ENCODE measurements around the gene ELL. TPM values are rescaled to one million over a fixed set of nuclear protein-coding genes. Genes with fewer than 3 reads are reported as not detected.

The ELL gene
- total RNA-seq, 2 donors from 2014 or later: 18.8 to 23.0 TPM

DNA sequence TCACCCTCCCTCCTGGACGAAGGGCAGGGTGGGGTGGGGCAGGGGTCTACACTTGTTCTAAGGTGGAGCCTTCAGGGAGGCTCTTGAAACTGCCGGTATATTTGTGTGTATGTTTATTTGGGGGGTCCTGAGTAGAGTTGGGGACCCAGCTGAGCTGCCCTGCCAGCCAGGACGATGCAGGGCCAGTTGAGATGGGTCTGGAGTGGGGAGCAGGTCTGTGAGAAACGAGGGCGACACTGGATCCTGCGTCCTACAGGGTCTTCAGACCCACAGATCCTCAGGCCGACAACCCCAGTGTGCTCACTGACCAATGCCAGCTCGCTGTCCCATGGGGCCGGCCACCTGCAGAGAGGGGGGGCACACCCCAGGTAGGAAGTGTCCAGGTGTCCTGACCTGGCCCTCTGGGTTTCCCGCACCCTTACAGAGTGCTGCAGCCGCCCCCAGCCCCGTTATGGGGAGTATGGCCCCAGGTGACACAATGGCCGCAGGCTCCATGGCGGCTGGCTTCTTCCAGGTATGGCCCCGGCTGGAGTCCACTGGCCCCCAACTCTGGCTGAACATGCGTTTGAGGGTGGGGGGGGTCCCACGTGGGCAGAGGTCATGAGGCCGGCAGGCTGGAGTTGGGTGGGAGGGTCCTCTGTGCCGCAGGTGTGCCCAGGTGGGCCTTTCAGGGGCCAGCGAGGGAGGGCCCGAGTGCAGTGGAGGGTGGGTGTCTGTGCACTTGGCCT, 91.3 kb downstream of the ELL start:
- ATAC-seq (no peak), DNase-seq (ENCODE audit: low spot score in 2 of 2) (no peak)
- Mint-ChIP-seq H3K27ac (no peak overlapping the region), H3K36me3 (no peaks in the 10 kb centered on the region), H3K9me3 (no peaks in the 10 kb centered on the region)

GRCh38 chr19:18429717-18430416, 92.0 kb downstream of the ELL start:
- Mint-ChIP-seq H3K27ac (no peak overlapping the region), H3K36me3 (no peaks in the 10 kb centered on the region), H3K9me3 (no peaks in the 10 kb centered on the region)
- no peak for DNase-seq (ENCODE audit: low spot score in 2 of 2)
- no peak for ATAC-seq

DNA sequence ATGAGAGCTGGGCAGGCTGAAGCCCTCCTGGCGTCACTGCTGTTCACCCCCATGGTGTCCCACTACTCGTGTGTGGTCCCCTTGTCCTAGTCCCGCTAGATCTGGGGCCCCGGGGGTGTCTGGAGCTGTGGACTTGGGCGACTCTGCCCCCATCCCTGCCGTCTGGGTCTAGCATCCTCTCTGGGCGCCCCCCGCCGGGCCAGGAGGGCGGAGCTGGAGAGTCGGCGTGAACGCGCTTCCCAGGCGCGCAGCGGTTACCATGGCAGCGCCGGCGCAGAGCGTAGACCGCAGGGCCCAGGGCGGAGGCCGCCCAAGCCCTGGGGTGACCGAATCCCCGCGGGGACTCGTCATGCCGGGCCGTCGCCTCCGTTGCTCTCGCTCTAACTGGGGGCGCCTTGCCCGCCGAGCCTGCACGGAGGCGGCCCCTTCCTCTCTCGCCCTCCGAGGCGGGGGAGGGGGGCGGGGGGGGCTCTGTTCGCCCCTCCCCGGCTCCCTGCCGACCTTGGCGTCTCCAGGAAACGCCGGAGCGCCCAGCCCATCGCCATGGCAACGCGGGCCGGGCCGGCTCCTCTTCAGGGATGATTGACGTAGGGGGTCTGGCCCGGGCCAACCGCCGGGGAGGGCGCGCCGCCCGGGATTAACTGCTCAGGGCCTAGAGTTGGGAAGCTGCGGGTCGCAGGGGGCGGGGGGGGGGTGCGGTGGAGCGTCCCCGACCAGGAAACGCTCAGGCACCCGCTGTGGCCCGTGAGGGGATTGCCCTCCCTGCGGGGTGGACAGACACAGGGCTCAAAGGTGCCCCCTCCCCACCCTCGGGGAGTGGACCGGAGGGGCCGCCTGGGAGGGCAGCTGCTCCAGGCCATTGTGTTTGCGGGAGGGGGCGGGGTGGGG, 92.8 kb downstream of the ELL start:
- Mint-ChIP-seq H3K36me3 (no peaks in the 10 kb centered on the region), H3K27ac (no peak overlapping the region), H3K9me3 (no peaks in the 10 kb centered on the region)
- DNase-seq (ENCODE audit: low spot score in 2 of 2) (peak in 1 of 2 donors; percentile 75), ATAC-seq (peak; percentile 81 to 86)

DNA sequence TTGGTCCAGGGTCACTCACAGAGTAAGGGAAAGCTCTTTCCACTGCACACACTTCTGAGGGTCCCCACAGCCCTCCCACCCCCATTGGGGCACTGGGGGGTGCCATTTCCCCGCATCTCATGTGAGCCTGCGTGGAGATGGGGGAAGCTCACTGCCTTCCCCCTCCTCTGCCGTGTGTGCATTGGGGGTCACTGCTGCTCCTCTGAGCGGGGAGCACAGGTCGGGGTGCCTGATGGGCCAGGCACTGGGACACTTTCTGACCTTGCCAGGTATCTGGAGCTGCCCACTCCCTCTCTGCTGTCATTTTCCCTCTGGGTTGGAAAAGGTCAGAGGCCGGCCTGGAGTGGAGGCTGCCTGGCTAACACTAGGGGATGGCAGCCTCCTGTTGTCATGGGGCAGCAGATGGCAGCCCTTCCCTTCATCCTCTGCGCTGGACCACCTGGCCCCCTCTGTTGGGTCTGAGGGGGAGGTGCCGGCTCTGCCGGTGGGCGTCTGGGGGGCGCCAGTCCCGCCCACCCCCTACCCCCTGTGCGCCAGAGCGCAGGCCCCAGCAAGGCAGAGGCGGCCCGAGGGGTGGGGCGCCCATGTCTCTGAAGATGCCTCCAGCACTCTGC, 93.6 kb downstream of the ELL start:
- H3K36me3 Mint-ChIP-seq: no peaks in the 10 kb centered on the region

GRCh38 chr19:18427743-18428113, 94.1 kb downstream of the ELL start:
- H3K9me3 Mint-ChIP-seq: no peaks in the 10 kb centered on the region
- ATAC-seq (no peak), DNase-seq (ENCODE audit: low spot score in 2 of 2) (no peak)
- no peak overlapping the region for H3K27ac Mint-ChIP-seq
- H3K36me3 Mint-ChIP-seq: no peaks in the 10 kb centered on the region

More for the DNA sequence above, 93.6 kb downstream of the ELL start:
- peak in 1 of 2 donors; percentile 1 for ATAC-seq
- DNase-seq (ENCODE audit: low spot score in 2 of 2): no peak
- Mint-ChIP-seq H3K9me3 (no peaks in the 10 kb centered on the region), H3K27ac (no peak overlapping the region)

DNA sequence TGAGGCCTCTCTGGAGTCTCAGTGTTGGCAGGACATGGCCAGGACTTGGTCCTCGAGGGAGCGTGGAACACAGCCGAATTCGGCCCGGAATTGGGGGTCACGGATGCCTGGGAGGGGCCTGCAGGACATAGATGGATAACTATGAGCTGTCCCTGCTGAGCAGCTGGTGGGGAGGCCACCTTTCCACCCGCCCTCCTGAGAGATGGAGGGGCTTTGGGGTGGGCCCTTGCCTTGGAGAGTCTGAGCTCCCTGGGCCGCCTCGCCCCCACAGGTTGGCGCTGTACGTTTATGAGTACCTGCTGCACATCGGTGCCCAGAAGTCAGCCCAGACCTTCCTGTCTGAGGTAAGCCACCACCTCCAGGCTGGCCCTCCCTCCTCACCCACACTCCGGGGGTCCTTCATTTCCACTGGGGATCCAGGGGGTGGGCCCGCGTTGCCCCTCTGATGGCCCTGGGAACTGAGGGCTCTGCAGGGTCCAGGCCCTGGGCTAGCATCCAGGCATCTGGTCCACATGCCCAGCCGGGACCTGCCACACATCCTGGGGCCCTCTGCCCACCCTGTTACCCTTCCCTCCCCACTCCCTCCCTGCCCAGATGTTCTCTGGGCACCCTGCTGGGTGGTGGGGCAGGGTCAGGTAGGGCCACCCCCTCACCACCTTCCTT, 94.7 kb downstream of the ELL start:
- no peaks in the 10 kb centered on the region for H3K9me3 Mint-ChIP-seq
- no peak for ATAC-seq
- DNase-seq (ENCODE audit: low spot score in 2 of 2): no peak
- no peak overlapping the region for H3K27ac Mint-ChIP-seq
- no peaks in the 10 kb centered on the region for H3K36me3 Mint-ChIP-seq

DNA sequence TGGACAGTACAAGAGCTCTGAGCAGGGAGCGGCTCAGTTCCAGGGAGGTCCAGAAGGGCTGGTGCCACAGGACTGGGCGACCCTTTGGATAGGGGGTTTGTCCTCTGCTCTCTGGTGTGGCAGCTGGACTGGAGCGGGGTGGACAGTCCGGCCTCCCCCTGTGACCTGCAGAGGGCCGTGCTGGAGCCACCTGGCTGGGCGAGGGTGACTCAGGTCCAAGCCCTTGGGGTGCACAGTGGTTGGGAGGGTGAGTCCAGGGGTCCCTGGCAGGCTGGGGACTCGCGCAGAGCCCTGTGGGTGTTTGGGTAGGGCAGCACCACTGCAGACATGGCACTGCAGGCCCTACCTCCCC, 95.5 kb downstream of the ELL start:
- DNase-seq (ENCODE audit: low spot score in 2 of 2): no peak
- Mint-ChIP-seq H3K36me3 (no peaks in the 10 kb centered on the region), H3K27ac (peak overlapping the region in 1 of 2 donors; percentile 49), H3K9me3 (no peaks in the 10 kb centered on the region)
- no peak for ATAC-seq

DNA sequence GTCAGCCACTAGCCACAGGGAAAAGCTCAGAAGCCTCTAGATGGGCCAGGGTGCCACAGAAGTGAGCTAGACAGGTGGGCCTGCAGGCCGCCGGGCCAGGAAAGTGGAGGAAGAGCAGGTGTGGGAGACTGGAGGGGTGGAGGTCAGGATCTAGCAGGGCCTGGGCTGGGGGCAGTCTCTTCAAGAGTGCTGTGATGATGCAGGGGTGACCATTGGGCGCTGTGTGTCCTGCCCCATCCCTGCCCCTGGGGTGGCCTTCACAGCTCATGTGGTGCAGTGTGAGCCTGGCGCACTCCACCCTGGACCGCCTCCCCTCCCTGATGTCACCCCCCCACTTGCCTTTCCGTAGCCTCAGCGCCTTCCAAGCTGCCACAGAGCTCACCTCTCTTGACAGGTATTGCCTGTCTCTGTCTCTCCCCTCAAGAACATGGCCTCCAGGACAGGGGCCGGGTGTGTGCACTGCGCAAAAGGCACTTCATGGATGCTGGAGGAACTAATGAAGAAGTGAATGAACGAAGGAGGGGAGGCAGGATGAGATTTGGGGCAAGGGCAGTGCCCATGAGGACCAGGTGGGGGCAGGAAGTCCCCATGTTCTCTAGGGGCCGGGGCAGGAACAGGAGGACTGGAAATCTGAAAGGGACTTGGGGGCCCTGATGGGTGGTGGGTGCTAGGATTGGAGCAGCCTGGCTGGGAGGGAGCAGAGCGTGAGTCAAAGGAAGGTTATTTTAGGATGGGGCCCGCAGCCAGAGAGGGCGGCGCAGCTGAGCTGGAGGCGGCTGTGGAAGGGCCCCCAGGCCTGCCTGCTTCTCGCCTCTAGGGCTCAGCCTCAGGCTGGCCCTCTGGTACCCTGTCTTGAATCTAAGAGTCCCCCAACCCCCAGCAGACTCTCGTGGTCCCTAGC, 96.1 kb downstream of the ELL start:
- no peaks in the 10 kb centered on the region for H3K36me3 Mint-ChIP-seq
- peak overlapping the region in 1 of 2 donors; percentile 49 for H3K27ac Mint-ChIP-seq
- no peaks in the 10 kb centered on the region for H3K9me3 Mint-ChIP-seq
- DNase-seq (ENCODE audit: low spot score in 2 of 2): no peak
- ATAC-seq: no peak

DNA sequence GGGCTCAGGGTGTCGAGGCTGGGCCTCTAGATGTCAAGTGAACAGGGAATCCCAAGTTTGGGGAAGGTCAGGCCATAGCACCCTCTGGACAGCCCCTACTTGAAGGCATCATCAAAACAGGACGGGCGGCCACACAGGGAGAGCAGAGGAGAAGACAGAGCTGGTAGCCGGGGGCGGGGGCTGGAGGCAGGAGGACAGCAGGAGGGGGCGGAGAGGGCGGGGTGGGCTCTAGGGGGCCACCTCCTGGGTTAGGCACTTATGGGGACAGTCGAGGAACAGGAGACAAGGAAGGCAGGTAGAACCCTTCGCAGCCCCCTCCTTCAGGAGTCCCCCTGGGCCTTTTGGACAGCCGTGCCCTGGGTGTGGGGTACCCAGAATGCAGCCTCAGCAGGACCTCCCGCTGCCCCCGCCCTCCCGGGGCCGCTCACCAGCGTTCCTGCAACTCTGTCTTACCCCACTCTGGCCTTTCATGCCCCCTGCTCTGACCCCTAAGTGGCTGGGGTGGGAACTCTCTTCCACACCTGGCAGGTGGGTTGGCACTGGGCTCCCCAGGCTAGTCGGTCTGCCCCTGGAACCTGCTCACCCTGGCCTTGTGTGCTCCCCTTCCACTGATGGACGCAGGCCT, 96.9 kb downstream of the ELL start:
- ATAC-seq (no peak), DNase-seq (ENCODE audit: low spot score in 2 of 2) (no peak)

DNA sequence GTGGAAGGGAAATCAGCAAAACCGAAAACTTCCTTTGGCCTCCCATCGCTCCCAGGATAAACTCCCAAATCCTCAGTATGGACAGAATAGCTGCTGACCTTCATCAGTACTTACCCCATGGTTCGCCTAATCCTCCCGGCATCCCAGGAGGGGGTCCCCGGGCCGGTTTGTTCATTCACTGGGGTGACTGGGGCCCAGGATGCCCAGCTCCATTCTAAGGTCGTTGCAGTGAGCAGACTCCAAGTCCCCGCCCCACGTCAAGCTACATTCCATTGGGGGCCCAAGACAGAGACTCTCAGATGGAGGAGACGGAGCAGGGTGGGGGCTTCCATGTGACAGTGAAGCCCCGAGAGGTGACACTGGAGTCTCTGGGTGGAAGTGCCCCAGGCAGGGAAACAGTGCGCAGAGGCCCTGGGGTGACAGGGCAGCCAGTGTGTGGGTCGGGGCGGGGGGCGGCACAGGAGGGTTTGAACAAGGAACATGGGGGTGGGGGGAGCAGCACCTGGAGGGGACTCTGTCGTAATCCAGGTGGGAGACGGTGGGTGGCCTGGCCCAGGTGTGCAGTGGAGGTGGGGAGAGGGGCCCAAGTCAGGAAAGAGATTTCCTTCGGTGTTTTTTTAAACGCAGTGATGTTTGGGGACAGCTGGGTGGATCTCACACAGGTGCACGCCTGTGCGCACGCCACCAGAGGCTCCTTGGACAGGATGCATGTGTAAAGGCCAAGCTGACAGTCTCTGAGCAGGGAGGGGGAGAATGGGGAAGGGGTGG, 97.6 kb downstream of the ELL start:
- no peak for ATAC-seq
- DNase-seq (ENCODE audit: low spot score in 2 of 2): no peak
- H3K27ac Mint-ChIP-seq: peak overlapping the region in 1 of 2 donors; percentile 49
- H3K9me3 Mint-ChIP-seq: no peaks in the 10 kb centered on the region
- no peaks in the 10 kb centered on the region for H3K36me3 Mint-ChIP-seq

More for the DNA sequence above, 96.9 kb downstream of the ELL start:
- H3K9me3 Mint-ChIP-seq: no peaks in the 10 kb centered on the region
- no peaks in the 10 kb centered on the region for H3K36me3 Mint-ChIP-seq
- H3K27ac Mint-ChIP-seq: peak overlapping the region; percentile 49 to 65

DNA sequence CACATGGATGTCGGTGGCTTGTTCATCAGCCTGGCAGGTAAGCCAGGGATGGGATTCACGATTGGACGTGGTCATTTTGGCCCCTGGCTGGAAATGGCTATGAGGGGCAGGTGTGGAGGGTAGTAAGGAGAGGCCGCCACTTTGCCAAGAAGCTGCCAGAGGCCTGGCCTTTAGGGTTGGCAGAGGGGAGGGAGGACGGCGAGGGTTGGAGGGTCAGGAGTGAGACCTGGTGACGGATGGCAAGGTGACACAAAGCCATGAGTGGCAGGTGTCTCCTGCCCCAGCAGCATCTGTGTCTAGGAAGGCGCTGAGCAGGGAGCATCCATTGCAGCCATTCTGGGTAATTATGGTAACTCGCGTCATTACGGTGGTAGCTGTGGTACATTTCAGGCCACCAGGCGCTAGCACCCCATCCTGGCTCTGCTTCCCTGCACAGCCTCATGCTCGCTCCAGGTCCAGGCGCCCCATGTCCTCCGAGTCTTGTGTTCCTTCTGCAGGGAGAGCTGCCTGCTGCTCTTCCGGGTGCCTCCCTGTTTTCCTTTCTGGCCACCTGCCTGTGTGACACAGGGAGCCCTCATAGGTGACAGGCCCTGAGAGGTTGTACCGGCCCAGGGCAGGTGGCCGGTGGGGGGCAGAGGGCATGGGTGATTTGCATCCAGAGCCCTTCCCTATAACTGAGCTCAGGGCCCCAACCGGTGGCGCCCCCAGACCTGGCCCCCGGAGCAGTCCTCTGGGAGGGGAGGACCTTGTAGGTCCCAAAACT, 98.4 kb downstream of the ELL start:
- DNase-seq (ENCODE audit: low spot score in 2 of 2) (no peak), ATAC-seq (no peak)
- Mint-ChIP-seq H3K27ac (peak overlapping the region in 1 of 2 donors; percentile 73), H3K9me3 (no peaks in the 10 kb centered on the region), H3K36me3 (peaks cover 0 to 6% of the 10 kb centered on the region in 2 donors)

- no peaks in the 10 kb centered on the region for H3K9me3 Mint-ChIP-seq
- H3K36me3 Mint-ChIP-seq: peaks cover 0 to 6% of the 10 kb centered on the region in 2 donors
- H3K27ac Mint-ChIP-seq: peak overlapping the region in 1 of 2 donors; percentile 73
- DNase-seq (ENCODE audit: low spot score in 2 of 2) (no peak), ATAC-seq (peak in 1 of 2 donors; percentile 25)
Observed at GRCh38 chr19:18422530-18423191, 99.2 kb downstream of the ELL start.

- ATAC-seq: no peak
- Mint-ChIP-seq H3K9me3 (no peaks in the 10 kb centered on the region), H3K36me3 (peaks cover 0 to 6% of the 10 kb centered on the region in 2 donors), H3K27ac (peak overlapping the region in 1 of 2 donors; percentile 73)
- DNase-seq (ENCODE audit: low spot score in 2 of 2): peak in 1 of 2 donors; percentile 17
Observed at GRCh38 chr19:18421371-18421959, 100.4 kb downstream of the ELL start.
